ENCODE measurements around the gene TEAD4.

Gene TEAD4

DNA sequence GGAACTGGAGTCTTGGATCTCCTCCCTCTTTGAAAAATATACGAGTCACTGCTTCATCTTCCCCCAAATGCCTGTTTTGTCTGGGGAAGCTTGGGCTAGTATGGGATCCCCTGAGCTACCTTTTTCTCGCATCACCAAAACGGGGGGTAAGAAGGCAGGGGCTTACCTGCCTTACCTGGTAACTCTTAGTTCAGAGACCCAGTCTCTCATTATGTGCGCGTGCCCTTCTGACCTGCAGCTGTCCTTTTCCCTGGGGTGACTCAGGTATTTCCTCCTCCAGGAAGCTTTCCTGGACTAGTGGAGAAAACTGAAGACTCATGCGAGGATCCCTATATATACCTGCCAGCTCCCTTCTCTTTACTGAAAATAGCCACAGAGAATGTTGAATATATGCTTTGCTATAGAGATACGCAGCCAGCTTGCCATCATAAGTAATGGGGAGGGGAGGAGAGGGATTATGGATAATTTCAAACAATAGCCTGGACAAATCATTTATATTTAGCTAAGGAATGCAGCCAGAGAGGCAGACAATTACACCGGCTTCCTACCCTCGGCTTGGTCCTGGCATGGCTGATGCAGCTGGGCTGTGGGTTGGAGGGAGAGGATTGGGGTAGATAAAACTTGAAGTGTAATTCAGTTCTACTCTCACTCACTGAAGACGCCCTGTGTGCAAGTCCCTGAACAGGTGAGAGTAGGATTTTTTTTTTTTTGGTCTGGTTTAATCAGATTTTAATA is 119.1 kb downstream of the TEAD4 start:
- no peak for DNase-seq (ENCODE audit: low read depth in 1 of 2, low spot score in 1 of 2)

DNA sequence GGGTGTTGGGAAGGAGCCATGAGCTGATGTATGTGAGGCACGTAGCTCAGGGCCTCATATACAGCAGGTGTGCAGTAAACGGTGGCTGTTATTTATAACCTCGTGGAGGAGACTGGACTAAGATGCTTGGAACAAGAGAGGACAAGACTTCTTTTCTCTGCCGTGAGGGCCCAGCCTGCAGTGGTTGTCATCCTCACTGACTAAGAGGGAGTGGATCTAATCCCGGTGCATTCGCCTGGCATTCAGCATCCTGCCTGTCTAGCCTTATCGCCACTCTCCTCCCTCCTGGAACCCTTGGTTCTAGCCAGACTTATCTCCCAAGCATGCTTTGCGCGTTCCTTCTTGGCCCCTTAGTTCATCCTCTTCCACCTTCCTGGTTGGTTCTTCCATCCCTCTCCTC is 121.9 kb downstream of the TEAD4 start:
- no peak for DNase-seq (ENCODE audit: low read depth in 1 of 2, low spot score in 1 of 2)

DNA sequence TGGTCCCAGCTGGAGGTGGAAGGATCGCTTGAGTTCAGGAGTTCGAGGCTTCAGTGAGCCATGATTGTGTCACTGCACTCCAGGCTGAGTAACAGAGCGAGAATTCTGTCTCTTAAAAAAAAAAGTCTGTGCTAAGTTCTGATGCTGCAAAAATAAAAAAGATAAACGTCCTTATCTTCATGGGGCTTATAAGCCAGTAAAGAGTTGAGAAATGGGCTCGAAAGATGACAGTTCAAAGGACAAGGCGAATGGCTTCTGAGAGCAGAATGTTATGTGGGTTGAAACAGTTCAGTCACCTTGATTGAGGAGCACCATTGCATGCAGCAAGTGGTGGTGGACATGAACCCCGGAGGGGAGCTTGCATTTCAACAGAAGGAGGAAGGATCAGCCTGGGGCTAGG is 122.7 kb downstream of the TEAD4 start:
- no peak for DNase-seq (ENCODE audit: low read depth in 1 of 2, low spot score in 1 of 2)

DNA sequence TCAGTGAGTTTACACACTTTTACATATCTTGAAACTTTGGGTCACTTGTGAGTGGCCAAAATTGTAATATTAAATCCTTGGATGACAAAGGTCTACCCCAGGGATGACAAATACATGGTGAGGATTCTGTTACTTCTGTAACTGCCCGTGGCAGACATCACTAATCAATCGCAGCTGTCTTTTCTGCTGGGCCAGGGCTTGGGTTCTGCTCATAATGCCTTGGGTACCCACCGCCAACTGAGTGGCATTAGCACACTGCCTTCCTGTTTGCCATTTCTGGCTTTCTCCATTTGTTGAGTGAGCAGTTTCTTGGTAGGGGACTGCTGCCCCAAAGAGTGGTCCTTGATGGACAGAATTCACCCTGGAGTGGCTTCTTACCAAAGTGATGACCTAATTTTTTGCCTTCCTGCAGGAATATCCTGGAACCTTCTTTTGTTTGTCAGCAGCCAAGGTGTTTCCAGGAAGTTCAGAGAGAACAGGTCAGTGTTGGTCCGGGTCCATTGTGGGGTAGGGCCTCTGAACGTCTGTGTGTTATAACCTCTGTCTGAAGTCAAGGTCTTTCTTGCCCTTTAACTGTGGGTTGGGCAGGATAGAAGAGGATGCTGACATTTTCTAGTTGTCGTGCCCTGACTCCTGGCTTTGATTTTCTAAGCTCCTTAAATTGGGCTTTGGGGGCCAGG is 124.2 kb downstream of the TEAD4 start:
- no peak for DNase-seq (ENCODE audit: low read depth in 1 of 2, low spot score in 1 of 2)

DNA sequence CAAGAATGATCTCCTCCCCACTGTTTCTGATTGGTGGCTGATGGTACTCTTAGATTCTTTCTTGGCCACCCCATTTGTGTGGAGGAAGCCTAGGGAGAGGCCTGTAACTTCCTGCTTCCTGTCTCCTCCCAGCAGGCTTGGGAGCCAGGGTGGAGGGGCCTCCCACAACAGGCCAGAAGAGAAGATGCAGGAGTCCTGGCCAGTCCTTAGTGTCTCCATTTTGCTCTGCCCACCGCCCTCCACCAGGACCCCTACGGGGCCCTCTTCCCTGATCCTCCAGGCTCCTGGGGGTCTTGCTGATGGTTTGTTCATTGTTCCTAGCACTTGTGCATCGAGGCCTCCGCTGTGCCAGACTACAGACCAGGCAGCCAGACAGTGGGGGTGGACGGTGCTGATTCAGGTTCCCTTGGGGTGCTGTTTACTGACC is 124.7 kb downstream of the TEAD4 start:
- no peak for DNase-seq (ENCODE audit: low read depth in 1 of 2, low spot score in 1 of 2)

DNA sequence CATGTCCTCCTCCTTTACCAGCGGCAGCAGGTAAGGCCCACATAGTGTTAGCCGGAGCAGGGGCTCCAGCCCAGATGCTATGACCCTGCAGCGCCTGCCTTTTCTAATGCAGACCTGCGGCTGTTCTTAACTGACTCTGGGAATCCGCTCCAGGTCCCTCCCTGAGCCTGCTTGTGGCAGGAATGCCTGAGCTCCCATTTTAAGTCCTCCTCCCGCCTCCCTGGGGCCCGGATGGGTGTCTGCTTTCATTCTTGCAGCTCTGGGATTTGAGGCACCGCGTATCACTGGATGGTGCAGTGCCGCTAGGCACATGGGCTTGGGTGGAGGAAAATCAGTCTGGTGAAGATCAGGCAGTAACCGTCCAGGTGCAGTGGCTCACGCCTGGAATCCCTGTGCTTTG is 125.5 kb downstream of the TEAD4 start:
- DNase-seq (ENCODE audit: low read depth in 1 of 2, low spot score in 1 of 2): no peak

DNA sequence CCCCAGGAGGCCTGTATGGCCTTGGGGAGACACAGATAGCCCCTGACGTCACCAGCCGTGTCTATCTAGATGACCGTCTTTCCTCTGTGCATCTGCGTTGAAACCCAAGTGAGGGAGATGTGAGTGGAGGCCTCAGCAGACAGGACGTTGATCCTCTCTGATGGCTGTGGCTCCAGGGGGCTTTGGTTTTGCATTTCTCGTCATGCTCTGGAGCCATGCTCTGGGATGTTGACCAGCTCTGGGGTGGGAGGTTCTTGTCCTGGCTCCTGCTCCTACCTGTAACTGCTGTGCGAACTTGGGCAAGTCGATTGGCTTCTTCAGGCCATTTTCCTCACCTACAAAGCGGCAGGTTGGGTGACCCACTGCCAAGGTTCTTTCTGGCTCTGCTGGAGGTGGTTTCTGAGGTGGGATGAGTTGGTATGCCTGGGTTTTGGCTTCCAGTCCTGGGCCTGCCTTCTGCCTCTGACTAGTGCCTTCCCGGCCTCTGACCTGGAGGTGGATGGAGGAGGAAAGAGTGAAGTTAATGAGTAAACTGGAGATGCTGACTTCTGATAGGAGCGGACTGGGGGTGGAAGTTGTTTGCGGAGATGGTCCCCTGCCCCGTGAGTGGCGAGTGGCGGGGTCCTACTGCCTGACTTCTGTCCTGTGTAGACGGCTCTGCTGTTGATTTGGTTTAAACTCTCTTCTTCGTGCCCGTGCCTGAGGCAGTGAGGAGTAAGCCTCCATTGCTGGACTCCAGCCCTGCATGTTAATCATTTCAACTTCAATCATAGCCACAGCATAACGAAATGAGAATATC is 126.3 kb downstream of the TEAD4 start:
- no peak for DNase-seq (ENCODE audit: low read depth in 1 of 2, low spot score in 1 of 2)

DNA sequence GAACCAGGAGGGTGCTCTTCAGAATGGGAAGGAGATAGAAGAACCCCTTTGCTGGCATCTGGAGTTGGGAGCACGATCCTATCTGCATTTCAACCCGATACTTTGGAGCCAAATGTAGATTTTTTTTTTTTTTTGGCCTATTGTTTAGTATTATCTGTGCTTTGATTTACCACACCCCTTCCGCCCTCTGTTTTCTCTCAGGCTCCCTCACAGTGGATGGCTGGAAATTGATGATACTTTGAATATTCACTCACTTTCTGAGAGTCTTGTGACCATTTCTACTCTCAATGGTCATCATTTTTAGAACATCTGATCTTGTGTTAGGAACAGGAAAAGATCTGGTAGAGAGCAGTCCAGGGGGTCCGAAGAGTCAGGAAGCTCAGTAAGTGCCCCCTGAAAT is 127.0 kb downstream of the TEAD4 start:
- DNase-seq (ENCODE audit: low read depth in 1 of 2, low spot score in 1 of 2): no peak

DNA sequence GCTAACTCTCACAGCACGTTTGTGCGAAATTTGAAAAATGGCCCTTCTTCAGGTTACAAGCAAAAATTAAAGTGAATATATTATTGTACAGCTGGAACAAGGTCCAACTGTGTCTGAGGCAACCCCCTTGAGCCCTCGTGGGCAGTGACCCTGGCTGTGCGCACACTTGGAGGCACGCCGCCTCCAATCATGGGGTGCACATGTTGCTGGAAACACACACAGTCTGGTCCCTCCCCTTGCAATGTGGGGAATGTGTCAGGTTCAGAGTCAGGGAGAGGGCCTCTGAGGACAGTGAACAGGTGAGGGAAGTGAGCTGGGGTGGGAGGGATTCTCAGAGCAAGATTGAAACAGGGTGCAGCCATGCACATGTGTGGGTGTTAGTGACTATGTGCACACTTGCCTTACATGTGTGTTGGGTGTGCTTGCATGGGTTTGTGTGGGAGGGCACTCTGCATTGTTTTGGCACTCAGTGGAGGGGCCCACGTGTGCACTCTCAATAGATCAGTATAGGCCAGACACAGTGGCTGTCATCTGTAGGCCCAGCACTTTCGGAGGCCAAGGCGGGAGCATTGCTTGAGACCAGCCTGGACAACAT is 127.6 kb downstream of the TEAD4 start:
- DNase-seq (ENCODE audit: low read depth in 1 of 2, low spot score in 1 of 2): no peak

DNA sequence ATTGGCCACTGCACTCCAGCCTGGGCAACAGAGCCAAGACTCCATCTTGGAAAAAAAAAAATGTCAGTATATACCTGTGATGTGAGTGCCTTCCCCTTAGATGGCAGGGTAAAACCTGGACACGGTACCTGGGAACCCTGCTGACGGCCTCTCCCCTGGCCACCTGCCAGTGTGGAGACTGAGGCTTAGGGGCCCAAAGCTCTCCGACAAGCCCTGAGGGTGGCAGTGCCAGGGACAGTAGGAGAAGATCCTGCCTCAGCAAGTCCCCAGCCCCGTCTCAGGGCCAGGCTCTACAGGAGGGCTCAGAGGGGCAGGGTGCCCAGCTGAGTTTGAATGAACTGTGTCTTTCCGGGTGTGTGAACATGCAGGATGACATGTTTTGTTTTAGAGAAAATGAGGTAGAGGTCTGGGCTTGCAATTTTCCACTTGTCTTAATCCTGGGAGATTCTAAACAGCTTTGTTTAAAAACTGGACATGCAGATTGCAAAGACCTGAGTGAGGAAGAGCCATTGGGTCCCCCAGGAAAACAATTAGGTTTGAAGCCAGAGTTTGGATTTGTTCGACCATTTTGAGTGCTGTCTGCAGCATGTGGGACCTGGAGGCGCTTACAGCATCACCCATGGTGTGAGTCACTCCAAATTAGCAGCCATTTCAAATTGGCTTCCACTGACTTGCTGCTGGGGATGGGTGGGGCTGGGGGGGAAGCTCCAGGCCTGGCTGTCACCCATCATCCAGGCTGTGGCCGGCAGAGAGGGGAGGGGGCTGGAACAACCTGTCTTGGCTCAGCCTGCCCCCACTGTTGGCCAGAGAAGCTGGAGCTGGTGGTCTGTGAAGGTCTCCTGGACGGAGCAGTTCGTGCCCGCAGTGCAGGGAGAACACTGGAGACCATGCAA is 128.8 kb downstream of the TEAD4 start:
- DNase-seq (ENCODE audit: low read depth in 1 of 2, low spot score in 1 of 2): no peak

DNA sequence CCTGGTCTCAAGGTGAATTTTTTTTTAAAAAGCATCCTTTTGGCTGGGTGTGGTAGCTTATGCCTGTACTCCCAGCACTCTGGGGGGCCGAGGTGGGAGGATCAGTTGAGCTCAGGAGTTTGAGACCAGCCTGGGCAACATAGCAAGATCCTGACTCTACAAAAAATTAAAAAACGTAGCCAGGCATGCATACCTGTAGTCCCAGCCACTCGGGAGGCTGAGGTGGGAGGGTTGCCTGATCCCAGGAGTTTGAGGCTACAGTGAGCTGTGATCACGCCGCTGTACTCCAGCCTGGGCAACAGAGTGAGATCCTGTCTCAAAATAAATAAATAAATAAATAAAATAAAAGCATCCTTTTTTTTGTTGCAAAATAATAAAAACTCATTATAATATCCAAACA is 130.4 kb downstream of the TEAD4 start:
- no peak for DNase-seq (ENCODE audit: low read depth in 1 of 2, low spot score in 1 of 2)
